ENCODE data around the gene ACLY. TPM values are rescaled to one million over a fixed set of nuclear protein-coding genes. Genes with fewer than 3 reads are reported as not detected.

The ACLY gene
- total and polyA plus RNA-seq, 3 experiments from 2014 or later: 70.6 to 189 (median 188) TPM

GRCh38 chr17:41943492-41943891, 24.7 kb upstream of the ACLY start:
- Histone ChIP-seq H3K9me3 (ENCODE audit: low read length) (no peaks in the 10 kb centered on the region), H3K27ac (ENCODE audit: low read depth, low read length) (no peak overlapping the region), H3K27me3 (ENCODE audit: insufficient read depth, low read length, poor library complexity, severe bottlenecking) (no peaks in the 10 kb centered on the region), H3K4me1 (ENCODE audit: insufficient read depth, low read length) (no peaks in the 10 kb centered on the region), H3K4me3 (ENCODE audit: low read length) (no peak overlapping the region), H3K36me3 (ENCODE audit: insufficient read depth, low read length) (no peaks in the 10 kb centered on the region)
- Mint-ChIP-seq H3K9me3 (no peaks in the 10 kb centered on the region), H3K36me3 (peaks cover 0 to 3% (median 0%) of the 10 kb centered on the region in 3 donors), H3K27me3 (peaks cover 0 to 1% of the 10 kb centered on the region in 2 donors), H3K4me3 (no peak overlapping the region), H3K4me1 (no peaks in the 10 kb centered on the region), H3K27ac (no peak overlapping the region)
- DNase-seq: no peak
- POLR2A ChIA-PET: no interaction called here
- CTCF ChIA-PET: no interaction called here

- H3K4me1 Mint-ChIP-seq: no peaks in the 10 kb centered on the region
- H3K9me3 Mint-ChIP-seq: no peaks in the 10 kb centered on the region
- H3K36me3 Mint-ChIP-seq: peaks cover 0 to 3% (median 0%) of the 10 kb centered on the region in 3 donors
- H3K27me3 Mint-ChIP-seq: peaks cover 0 to 1% of the 10 kb centered on the region in 2 donors
- H3K4me3 Mint-ChIP-seq: no peak overlapping the region
- Histone ChIP-seq H3K9me3 (ENCODE audit: low read length) (no peaks in the 10 kb centered on the region), H3K27ac (ENCODE audit: low read depth, low read length) (no peak overlapping the region), H3K36me3 (ENCODE audit: insufficient read depth, low read length) (no peaks in the 10 kb centered on the region), H3K4me3 (ENCODE audit: low read length) (no peak overlapping the region), H3K4me1 (ENCODE audit: insufficient read depth, low read length) (no peaks in the 10 kb centered on the region), H3K27me3 (ENCODE audit: insufficient read depth, low read length, poor library complexity, severe bottlenecking) (no peaks in the 10 kb centered on the region)
- CTCF ChIA-PET: no interaction called here
- POLR2A ChIA-PET: no interaction called here
- DNase-seq: no peak
- peak overlapping the region in 1 of 8 donors; percentile 58 for H3K27ac Mint-ChIP-seq
These were observed 24.0 kb upstream of the ACLY start for GRCh38 chr17:41942626-41943373.

GRCh38 chr17:41941168-41941567, 22.4 kb upstream of the ACLY start:
- Mint-ChIP-seq H3K4me1 (no peaks in the 10 kb centered on the region), H3K9me3 (no peaks in the 10 kb centered on the region), H3K4me3 (no peak overlapping the region), H3K36me3 (peaks cover 0 to 3% (median 0%) of the 10 kb centered on the region in 3 donors), H3K27me3 (peaks cover 0 to 1% of the 10 kb centered on the region in 2 donors), H3K27ac (peak overlapping the region in 1 of 8 donors; percentile 62)
- CTCF ChIA-PET: no interaction called here
- H3K27ac ChIP-seq (ENCODE audit: low read depth, low read length): no peak overlapping the region
- DNase-seq: no peak
- no peaks in the 10 kb centered on the region for H3K27me3 ChIP-seq (ENCODE audit: insufficient read depth, low read length, poor library complexity, severe bottlenecking)
- H3K36me3 ChIP-seq (ENCODE audit: insufficient read depth, low read length): no peaks in the 10 kb centered on the region
- POLR2A ChIA-PET: no interaction called here
- H3K4me1 ChIP-seq (ENCODE audit: insufficient read depth, low read length): no peaks in the 10 kb centered on the region
- no peaks in the 10 kb centered on the region for H3K9me3 ChIP-seq (ENCODE audit: low read length)
- H3K4me3 ChIP-seq (ENCODE audit: low read length): no peak overlapping the region

- H3K36me3 ChIP-seq (ENCODE audit: insufficient read depth, low read length): no peaks in the 10 kb centered on the region
- H3K27ac Mint-ChIP-seq: no peak overlapping the region
- no peak overlapping the region for H3K4me3 ChIP-seq (ENCODE audit: low read length)
- H3K9me3 Mint-ChIP-seq: no peaks in the 10 kb centered on the region
- H3K27me3 Mint-ChIP-seq: peaks cover 1% of the 10 kb centered on the region in 2 donors
- H3K4me1 ChIP-seq (ENCODE audit: insufficient read depth, low read length): no peaks in the 10 kb centered on the region
- H3K4me3 Mint-ChIP-seq: no peak overlapping the region
- no peaks in the 10 kb centered on the region for H3K9me3 ChIP-seq (ENCODE audit: low read length)
- CTCF ChIA-PET: interaction anchor here (0.7 to 1.8 kb wide), 3 partner anchors 9 to 24 kb away, joined by 3 to 6 read pairs (median 4); partner anchors contain the start of gene ODAD4
- no peak for DNase-seq
- H3K4me1 Mint-ChIP-seq: no peaks in the 10 kb centered on the region
- no peaks in the 10 kb centered on the region for H3K27me3 ChIP-seq (ENCODE audit: insufficient read depth, low read length, poor library complexity, severe bottlenecking)
- no peak overlapping the region for H3K27ac ChIP-seq (ENCODE audit: low read depth, low read length)
- peaks cover 0 to 3% (median 0%) of the 10 kb centered on the region in 3 donors for H3K36me3 Mint-ChIP-seq
- POLR2A ChIA-PET: no interaction called here
These were observed 20.9 kb upstream of the ACLY start for GRCh38 chr17:41939693-41940090.

- Histone ChIP-seq H3K4me3 (ENCODE audit: low read length) (no peak overlapping the region), H3K27me3 (ENCODE audit: insufficient read depth, low read length, poor library complexity, severe bottlenecking) (no peaks in the 10 kb centered on the region), H3K27ac (ENCODE audit: low read depth, low read length) (no peak overlapping the region), H3K4me1 (ENCODE audit: insufficient read depth, low read length) (no peaks in the 10 kb centered on the region), H3K9me3 (ENCODE audit: low read length) (no peaks in the 10 kb centered on the region), H3K36me3 (ENCODE audit: insufficient read depth, low read length) (no peaks in the 10 kb centered on the region)
- no peak for DNase-seq
- H3K27me3 Mint-ChIP-seq: peaks cover 3 to 4% of the 10 kb centered on the region in 2 donors
- no peaks in the 10 kb centered on the region for H3K4me1 Mint-ChIP-seq
- ChIA-PET POLR2A (no interaction called here), CTCF (interaction anchor here (1.4 to 1.8 kb wide), 2 partner anchors 10 to 24 kb away, joined by 4 to 6 read pairs; no protein-coding TSS in a partner anchor)
- H3K9me3 Mint-ChIP-seq: no peaks in the 10 kb centered on the region
- H3K4me3 Mint-ChIP-seq: no peak overlapping the region
- peaks cover 0 to 3% (median 0%) of the 10 kb centered on the region in 3 donors for H3K36me3 Mint-ChIP-seq
- peak overlapping the region in 1 of 8 donors; percentile 84 for H3K27ac Mint-ChIP-seq
These were observed 20.4 kb upstream of the ACLY start for GRCh38 chr17:41939044-41939692.

- no peak overlapping the region for H3K4me3 ChIP-seq (ENCODE audit: low read length)
- H3K27me3 ChIP-seq (ENCODE audit: insufficient read depth, low read length, poor library complexity, severe bottlenecking): no peaks in the 10 kb centered on the region
- CTCF ChIA-PET: interaction anchor here (1.4 to 1.8 kb wide), 2 partner anchors 9 to 25 kb away, joined by 4 to 6 read pairs; no protein-coding TSS in a partner anchor
- no peaks in the 10 kb centered on the region for H3K9me3 ChIP-seq (ENCODE audit: low read length)
- H3K36me3 ChIP-seq (ENCODE audit: insufficient read depth, low read length): no peaks in the 10 kb centered on the region
- Mint-ChIP-seq H3K9me3 (no peaks in the 10 kb centered on the region), H3K4me3 (no peak overlapping the region), H3K27me3 (peaks cover 2 to 4% of the 10 kb centered on the region in 2 donors), H3K27ac (peak overlapping the region in 1 of 8 donors; percentile 84), H3K36me3 (peaks cover 0 to 3% (median 0%) of the 10 kb centered on the region in 3 donors), H3K4me1 (no peaks in the 10 kb centered on the region)
- no peaks in the 10 kb centered on the region for H3K4me1 ChIP-seq (ENCODE audit: insufficient read depth, low read length)
- POLR2A ChIA-PET: no interaction called here
- no peak for DNase-seq
- H3K27ac ChIP-seq (ENCODE audit: low read depth, low read length): no peak overlapping the region
These were observed 19.5 kb upstream of the ACLY start for GRCh38 chr17:41937970-41938954.

- Histone ChIP-seq H3K4me1 (ENCODE audit: insufficient read depth, low read length) (peaks cover 6% of the 10 kb centered on the region), H3K27ac (ENCODE audit: low read depth, low read length) (no peak overlapping the region), H3K9me3 (ENCODE audit: low read length) (no peaks in the 10 kb centered on the region), H3K27me3 (ENCODE audit: insufficient read depth, low read length, poor library complexity, severe bottlenecking) (no peaks in the 10 kb centered on the region), H3K4me3 (ENCODE audit: low read length) (no peak overlapping the region), H3K36me3 (ENCODE audit: insufficient read depth, low read length) (no peaks in the 10 kb centered on the region)
- peaks cover 2 to 6% (median 5%) of the 10 kb centered on the region in 3 donors for H3K4me1 Mint-ChIP-seq
- peaks cover 0 to 3% (median under 1%) of the 10 kb centered on the region in 3 donors for H3K36me3 Mint-ChIP-seq
- peaks cover 4 to 5% of the 10 kb centered on the region in 2 donors for H3K27me3 Mint-ChIP-seq
- ChIA-PET POLR2A (no interaction called here), CTCF (no interaction called here)
- no peak for DNase-seq
- no peak overlapping the region for H3K4me3 Mint-ChIP-seq
- H3K9me3 Mint-ChIP-seq: no peaks in the 10 kb centered on the region
- H3K27ac Mint-ChIP-seq: no peak overlapping the region
These were observed 16.9 kb upstream of the ACLY start for GRCh38 chr17:41935641-41936040.
